GM12891 (cell line): ENCODE results near the gene PTGR3.

ENCODE experiments used
- POLR2A ChIP-seq: IDR thresholded peaks from 2 replicates; pipeline ENCODE4 v1.6.1; 2011; ENCODE audit warnings: low read depth, low read length, control low read depth
- TAF1 ChIP-seq: IDR thresholded peaks from 2 replicates; pipeline ENCODE4 v1.6.1; 2011; ENCODE audit warnings: low read depth, low read length, control low read depth

GRCh38 chr18:75163736-75164135, 45.2 kb downstream of the PTGR3 start:
- TF ChIP-seq POLR2A: no peak
- TF ChIP-seq TAF1: no peak
